Fibroblast of mammary gland (primary cell): ENCODE results near the gene KLHL5.

ENCODE experiments used
- DNase-seq: peaks from one replicate; pipeline ENCODE4 v3.0.0-alpha.2; 2010; ENCODE audit warnings: low read depth
- H3K4me3 ChIP-seq: 2 replicates; pipeline ENCODE4 v1.5.1; 2011; ENCODE audit warnings: low read depth, mild to moderate bottlenecking, low read length, moderate library complexity; ENCODE audit not compliant: control insufficient read depth
- CTCF ChIP-seq: conservative IDR thresholded peaks from 2 replicates; pipeline ENCODE4 v1.5.1; 2011; ENCODE audit warnings: low read depth, low read length, inconsistent platforms; ENCODE audit not compliant: control insufficient read depth, insufficient read depth

KLHL5 gene

DNA sequence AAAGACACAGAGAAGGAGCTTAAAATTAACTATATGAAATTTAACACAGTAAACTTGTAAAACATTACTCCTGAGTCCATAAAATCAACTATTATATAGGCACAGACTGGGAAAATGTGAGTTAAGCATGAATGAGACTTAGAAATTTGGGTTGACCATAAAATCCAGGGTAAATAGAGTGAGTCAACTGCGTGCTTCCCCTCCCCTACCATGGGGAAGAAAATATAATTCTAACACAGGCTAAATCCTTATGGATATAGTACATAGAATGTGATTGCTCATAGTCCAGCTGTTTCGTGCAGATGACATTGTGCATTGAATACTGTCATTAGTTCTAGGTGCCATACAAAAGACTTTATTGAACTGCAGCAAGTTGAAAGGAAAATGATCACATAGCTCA is 42.2 kb downstream of the KLHL5 start:
- no peak for TF ChIP-seq CTCF
- DNase-seq, result no peak
- H3K4me3 ChIP-seq, result no peak overlapping the region

GRCh38 chr4:39106011-39106410 is 44.0 kb downstream of the KLHL5 start:
- no peak for DNase-seq
- H3K4me3 ChIP-seq, result no peak overlapping the region
- TF ChIP-seq CTCF, result no peak

- no peak for TF ChIP-seq CTCF
- no peak overlapping the region for H3K4me3 ChIP-seq
- no peak for DNase-seq
Measured at GRCh38 chr4:39114436-39114835, 52.4 kb downstream of the KLHL5 start.

DNA sequence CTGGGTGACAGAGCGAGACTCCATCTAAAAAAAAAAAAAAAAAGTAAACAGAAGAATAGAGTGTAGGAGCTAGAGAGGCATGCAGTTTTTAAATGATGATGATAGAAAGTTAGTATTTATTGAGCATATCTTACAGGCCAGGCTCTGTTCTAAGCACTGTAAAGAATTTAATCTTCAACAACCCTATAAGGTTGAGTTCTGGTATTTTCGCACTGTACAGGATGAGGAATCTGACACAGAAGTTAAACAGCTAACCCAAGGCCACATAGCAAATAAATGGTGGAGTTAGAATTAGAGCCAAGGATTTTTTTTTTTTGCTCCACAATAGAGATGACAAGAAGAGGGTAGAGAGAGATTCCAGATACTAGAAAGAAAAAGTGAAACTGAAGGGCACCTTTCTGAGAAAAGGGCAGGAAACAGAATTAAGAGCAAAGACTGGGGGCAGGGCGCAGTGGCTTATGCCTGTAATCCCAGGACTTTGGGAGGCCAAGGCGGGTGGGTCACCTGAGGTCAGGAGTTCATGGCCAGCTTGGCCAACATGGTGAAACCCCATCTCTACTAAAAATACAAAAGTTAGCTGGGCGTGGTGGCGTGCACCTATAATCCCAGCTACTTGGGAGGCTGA is 56.1 kb downstream of the KLHL5 start:
- H3K4me3 ChIP-seq, result no peak overlapping the region
- DNase-seq, result no peak
- no peak for TF ChIP-seq CTCF

- no peak for TF ChIP-seq CTCF
- no peak for DNase-seq
- no peak overlapping the region for H3K4me3 ChIP-seq
Measured at GRCh38 chr4:39120418-39120817, 58.4 kb downstream of the KLHL5 start.

DNA sequence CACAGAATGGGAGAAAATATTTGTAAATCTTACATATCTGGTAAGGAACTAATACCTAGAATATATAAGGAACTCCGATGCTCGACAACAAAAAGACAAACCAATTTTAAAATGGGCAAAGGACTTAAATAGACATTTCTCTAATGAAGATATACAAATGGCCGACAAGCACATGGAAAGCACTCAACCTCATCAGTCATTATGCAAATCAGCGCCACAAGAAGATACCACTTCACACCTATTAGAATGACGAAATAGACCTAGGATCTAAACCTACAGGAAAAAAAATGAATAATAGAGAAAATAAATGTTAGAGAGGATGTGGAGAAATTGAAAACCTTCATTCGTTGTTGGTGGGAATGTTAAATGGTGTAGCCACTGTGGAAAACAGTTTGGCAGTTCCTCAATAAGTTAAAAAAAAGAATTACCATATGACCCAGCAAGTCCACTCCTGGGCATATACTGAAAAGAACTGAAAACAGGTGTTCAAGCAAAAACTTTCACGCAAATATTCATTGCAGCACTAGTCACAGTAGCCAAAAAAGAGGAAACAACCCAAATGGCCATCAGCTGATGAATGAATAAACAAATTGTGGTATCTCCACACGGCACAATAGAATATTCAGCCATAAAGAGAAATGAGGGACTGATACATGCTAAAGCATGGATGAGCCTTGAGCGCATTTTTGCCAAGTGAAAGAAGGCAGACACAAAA is 63.0 kb downstream of the KLHL5 start:
- TF ChIP-seq CTCF, result no peak
- DNase-seq, result no peak
- no peak overlapping the region for H3K4me3 ChIP-seq
